Measurements from ENCODE around the gene GPR132. TPM values are rescaled to one million over a fixed set of nuclear protein-coding genes. Genes with fewer than 3 reads are reported as not detected.
A peak's percentile ranks its signal among the peaks of the same experiment; 100 is the strongest.

Gene GPR132
- total and polyA plus RNA-seq, 10 donors = 5.0 to 33.7 (median 21.5) TPM

GRCh38 chr14:105059925-105060565 is 5.2 kb downstream of the GPR132 start:
- peak overlapping the region; percentile 83 to 97 (median 94) for H3K27ac ChIP-seq
- TF ChIP-seq POLR2A (IDR thresholded peaks at IDR 0.05) = no peak
- TF ChIP-seq POLR2AphosphoS5 (IDR thresholded peaks at IDR 0.05) = no peak
- no peak for TF ChIP-seq CTCF (IDR thresholded peaks at IDR 0.05 in 8 of 11, conservative IDR thresholded peaks at IDR 0.05 in 3 of 11)
- peaks cover 52 to 80% (median 64%) of the 10 kb centered on the region in 6 donors for H3K4me1 ChIP-seq
- DNase-seq = peak; percentile 82
- H3K27me3 ChIP-seq (replicated peaks in 1 of 7) = no peaks in the 10 kb centered on the region
- no peaks in the 10 kb centered on the region for H3K9me3 ChIP-seq
- intact Hi-C loops (cut with DNase I; ENCODE audit: low total_unique reads) = no loop called here
- WGBS, 5 donors = 64 to 72% (median 68%) methylated on average over 9 to 16 of the region's 16 CpGs
- peak overlapping the region in 5 of 8 donors; percentile 25 to 71 (median 42) for H3K4me3 ChIP-seq
- peaks cover 0 to 38% (median 21%) of the 10 kb centered on the region in 6 donors for H3K36me3 ChIP-seq

GRCh38 chr14:105059035-105059924 is 6.0 kb downstream of the GPR132 start:
- DNase-seq = peak; percentile 83
- peak overlapping the region in 1 of 8 donors; percentile 71 for H3K4me3 ChIP-seq
- H3K36me3 ChIP-seq = peaks cover 0 to 46% (median 26%) of the 10 kb centered on the region in 6 donors
- TF ChIP-seq CTCF (IDR thresholded peaks at IDR 0.05 in 8 of 11, conservative IDR thresholded peaks at IDR 0.05 in 3 of 11) (peak in 1 of 11 experiments; percentile 42), POLR2A (IDR thresholded peaks at IDR 0.05) (no peak), POLR2AphosphoS5 (IDR thresholded peaks at IDR 0.05) (peak in 2 of 3 donors; percentile 54 to 60)
- intact Hi-C loops (cut with DNase I; ENCODE audit: low total_unique reads) = no loop called here
- WGBS, 5 donors = 37 to 58% (median 47%) methylated on average over 19 to 22 of the region's 22 CpGs
- H3K27ac ChIP-seq = peak overlapping the region; percentile 27 to 97 (median 94)
- no peaks in the 10 kb centered on the region for H3K27me3 ChIP-seq (replicated peaks in 1 of 7)
- H3K4me1 ChIP-seq = peaks cover 51 to 73% (median 59%) of the 10 kb centered on the region in 6 donors
- no peaks in the 10 kb centered on the region for H3K9me3 ChIP-seq

GRCh38 chr14:105058521-105059034 is 6.7 kb downstream of the GPR132 start:
- no peak for TF ChIP-seq POLR2A (IDR thresholded peaks at IDR 0.05)
- peak in 1 of 3 donors; percentile 56 for TF ChIP-seq POLR2AphosphoS5 (IDR thresholded peaks at IDR 0.05)
- no peak for DNase-seq
- Histone ChIP-seq H3K27me3 (replicated peaks in 1 of 7) (no peaks in the 10 kb centered on the region), H3K27ac (peak overlapping the region in 7 of 8 donors; percentile 83 to 97 (median 95)), H3K9me3 (no peaks in the 10 kb centered on the region), H3K36me3 (peaks cover 0 to 53% (median 30%) of the 10 kb centered on the region in 6 donors), H3K4me1 (peaks cover 45 to 66% (median 52%) of the 10 kb centered on the region in 6 donors), H3K4me3 (peak overlapping the region in 1 of 8 donors; percentile 22)
- WGBS, 5 donors = 63 to 85% (median 75%) methylated on average over 6 to 14 of the region's 14 CpGs
- intact Hi-C loops (cut with DNase I; ENCODE audit: low total_unique reads) = no loop called here

- WGBS, 5 donors = 78 to 90% (median 87%) methylated on average over 22 of the region's 22 CpGs
- Histone ChIP-seq H3K27ac (no peak overlapping the region), H3K36me3 (peaks cover 0 to 74% (median 45%) of the 10 kb centered on the region in 6 donors), H3K9me3 (no peaks in the 10 kb centered on the region), H3K4me3 (no peak overlapping the region), H3K4me1 (peaks cover 24 to 44% (median 30%) of the 10 kb centered on the region in 6 donors), H3K27me3 (replicated peaks in 1 of 7) (no peaks in the 10 kb centered on the region)
- TF ChIP-seq CTCF (IDR thresholded peaks at IDR 0.05 in 8 of 11, conservative IDR thresholded peaks at IDR 0.05 in 3 of 11) = no peak
- TF ChIP-seq POLR2A (IDR thresholded peaks at IDR 0.05) = no peak
- TF ChIP-seq POLR2AphosphoS5 (IDR thresholded peaks at IDR 0.05) = peak in 1 of 3 donors; percentile 36
- DNase-seq = peak; percentile 79
- intact Hi-C loops (cut with DNase I; ENCODE audit: low total_unique reads) = no loop called here
Measured at GRCh38 chr14:105056303-105056831, 8.9 kb downstream of the GPR132 start.
